ENCODE data around the gene RHPN2.

The RHPN2 gene

GRCh38 chr19:33066543-33066942, 1.9 kb upstream of the RHPN2 start:
- no peak for DNase-seq (ENCODE audit: low read depth in 1 of 2, low spot score in 1 of 2)
- no peak overlapping the region for H3K27ac ChIP-seq (replicated peaks)
- no peak for TF ChIP-seq GABPA (IDR thresholded peaks at IDR 0.05; ENCODE audit: low read depth)
- no peak for TF ChIP-seq SPI1 (IDR thresholded peaks at IDR 0.05; ENCODE audit: borderline replicate concordance, low read depth)
- H3K27me3 ChIP-seq (ENCODE audit: insufficient read depth, poor library complexity, severe bottlenecking), result peaks cover 14% of the 10 kb centered on the region
- no peak overlapping the region for H3K4me3 ChIP-seq (replicated peaks; ENCODE audit: insufficient read depth, low read length)

GRCh38 chr19:33064458-33064791, 263 bp downstream of the RHPN2 start:
- Histone ChIP-seq H3K4me3 (replicated peaks; ENCODE audit: insufficient read depth, low read length) (peak overlapping the region; percentile 14; the same call in 1 of the 2 replicates), H3K27ac (replicated peaks) (no peak overlapping the region), H3K27me3 (ENCODE audit: insufficient read depth, poor library complexity, severe bottlenecking) (peaks cover 14% of the 10 kb centered on the region)
- TF ChIP-seq CTCF (IDR thresholded peaks at IDR 0.05; ENCODE audit: insufficient read depth, low read length), result no peak
- TF ChIP-seq POLR2AphosphoS5 (IDR thresholded peaks at IDR 0.05; ENCODE audit: low read depth), result no peak
- no peak for TF ChIP-seq GABPA (IDR thresholded peaks at IDR 0.05; ENCODE audit: low read depth)
- TF ChIP-seq REST (IDR thresholded peaks at IDR 0.05; ENCODE audit: insufficient replicate concordance, low read depth), result no peak
- TF ChIP-seq SPI1 (IDR thresholded peaks at IDR 0.05; ENCODE audit: borderline replicate concordance, low read depth), result no peak
- no peak for DNase-seq (ENCODE audit: low read depth in 1 of 2, low spot score in 1 of 2)

GRCh38 chr19:33063753-33064457, 783 bp downstream of the RHPN2 start:
- TF ChIP-seq SPI1 (IDR thresholded peaks at IDR 0.05; ENCODE audit: borderline replicate concordance, low read depth), result no peak
- no peak for TF ChIP-seq REST (IDR thresholded peaks at IDR 0.05; ENCODE audit: insufficient replicate concordance, low read depth)
- TF ChIP-seq CTCF (IDR thresholded peaks at IDR 0.05; ENCODE audit: insufficient read depth, low read length), result no peak
- TF ChIP-seq POLR2AphosphoS5 (IDR thresholded peaks at IDR 0.05; ENCODE audit: low read depth), result no peak
- TF ChIP-seq GABPA (IDR thresholded peaks at IDR 0.05; ENCODE audit: low read depth), result no peak
- peaks cover 14% of the 10 kb centered on the region for H3K27me3 ChIP-seq (ENCODE audit: insufficient read depth, poor library complexity, severe bottlenecking)
- no peak overlapping the region for H3K4me3 ChIP-seq (replicated peaks; ENCODE audit: insufficient read depth, low read length)
- no peak for DNase-seq (ENCODE audit: low read depth in 1 of 2, low spot score in 1 of 2)
- no peak overlapping the region for H3K27ac ChIP-seq (replicated peaks)

GRCh38 chr19:33063356-33063752, 1.3 kb downstream of the RHPN2 start:
- H3K27me3 ChIP-seq (ENCODE audit: insufficient read depth, poor library complexity, severe bottlenecking), result peaks cover 14% of the 10 kb centered on the region
- no peak for TF ChIP-seq POLR2AphosphoS5 (IDR thresholded peaks at IDR 0.05; ENCODE audit: low read depth)
- no peak for TF ChIP-seq REST (IDR thresholded peaks at IDR 0.05; ENCODE audit: insufficient replicate concordance, low read depth)
- TF ChIP-seq CTCF (IDR thresholded peaks at IDR 0.05; ENCODE audit: insufficient read depth, low read length), result no peak
- TF ChIP-seq SPI1 (IDR thresholded peaks at IDR 0.05; ENCODE audit: borderline replicate concordance, low read depth), result peak; percentile 56; the same call in 1 of the 2 replicates
- TF ChIP-seq GABPA (IDR thresholded peaks at IDR 0.05; ENCODE audit: low read depth), result no peak
- H3K4me3 ChIP-seq (replicated peaks; ENCODE audit: insufficient read depth, low read length), result no peak overlapping the region
- no peak for DNase-seq (ENCODE audit: low read depth in 1 of 2, low spot score in 1 of 2)
- no peak overlapping the region for H3K27ac ChIP-seq (replicated peaks)
